Activated effector memory CD4-positive, alpha-beta T cell treated with anti-CD3 and anti-CD28 coated beads, Interleukin-2, amount 50 U/mL, for 16 hours (primary cell): ENCODE data around the gene ZNF19.

ENCODE experiments used
- DNase-seq: peaks from one replicate; pipeline ENCODE4 v3.0.0-alpha.2; 2020

The ZNF19 gene

GRCh38 chr16:71484006-71484893 is 4.9 kb downstream of the ZNF19 start:
- DNase-seq = peak; percentile 92

GRCh38 chr16:71482569-71482968 is 6.6 kb downstream of the ZNF19 start:
- no peak for DNase-seq

- DNase-seq = no peak
Observed at GRCh38 chr16:71480956-71481355, 8.2 kb downstream of the ZNF19 start.

GRCh38 chr16:71479420-71479819 is 9.7 kb downstream of the ZNF19 start:
- DNase-seq = no peak

- no peak for DNase-seq
Observed at GRCh38 chr16:71476457-71477124, 12.5 kb downstream of the ZNF19 start.

DNA sequence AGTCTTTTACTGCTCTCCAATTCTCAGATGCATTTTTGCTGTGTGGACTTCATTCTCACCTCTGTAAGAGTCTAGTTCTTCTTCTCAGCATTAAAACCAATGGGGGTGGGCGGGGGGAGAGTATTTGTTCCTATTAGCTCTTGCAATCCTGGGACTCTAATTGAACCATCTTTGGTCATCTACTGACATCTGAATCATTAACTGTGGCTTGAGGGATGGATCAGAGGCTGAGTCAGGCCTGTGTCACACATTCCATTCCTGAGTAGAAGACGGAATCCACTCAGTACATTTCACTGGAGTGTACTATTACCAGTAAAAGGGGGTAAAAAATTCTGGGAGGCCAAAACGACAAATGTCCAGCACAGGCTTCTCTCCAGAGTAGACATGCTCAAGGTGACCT is 14.3 kb downstream of the ZNF19 start:
- no peak for DNase-seq

DNA sequence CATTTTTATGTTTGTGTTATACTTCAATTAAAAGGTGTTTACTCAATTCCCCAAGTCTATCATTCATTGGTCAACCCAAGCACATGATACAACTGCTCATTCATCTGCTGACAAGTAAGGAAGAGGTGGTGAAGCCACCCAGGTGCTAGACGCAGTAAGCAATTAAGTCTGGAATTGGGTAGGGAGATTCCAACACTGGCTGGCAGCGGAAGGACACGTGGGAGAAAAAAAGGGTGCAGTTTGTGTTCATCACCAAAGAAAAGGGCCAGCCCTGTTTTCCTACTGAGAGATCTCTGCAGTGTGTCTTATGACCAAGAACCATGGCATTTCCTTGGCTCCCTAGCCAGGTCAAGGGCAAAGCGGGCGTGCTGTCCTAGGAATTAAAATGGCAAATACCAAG is 15.2 kb downstream of the ZNF19 start:
- no peak for DNase-seq

DNA sequence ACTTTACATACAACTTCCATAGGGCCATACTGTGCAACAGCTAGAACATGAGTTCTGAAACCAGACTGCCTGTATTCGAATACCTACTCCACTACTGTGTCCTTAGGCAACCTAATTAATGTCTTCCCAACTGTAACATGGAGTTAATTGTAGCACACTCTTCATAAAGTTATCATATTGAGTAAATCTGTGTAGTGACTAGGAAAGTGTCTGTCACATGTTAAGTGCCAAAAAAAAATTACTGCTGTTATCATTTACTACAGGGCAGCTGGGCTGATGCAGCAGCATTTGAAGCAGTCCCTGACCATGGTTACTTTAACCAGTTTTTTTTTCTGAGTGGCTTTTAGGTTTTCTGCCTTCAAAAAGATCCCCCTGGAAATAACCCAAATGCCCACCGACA is 16.2 kb downstream of the ZNF19 start:
- DNase-seq = no peak

- no peak for DNase-seq
Observed at GRCh38 chr16:71472051-71472450, 17.1 kb downstream of the ZNF19 start.

- peak; percentile 71 for DNase-seq
Observed at GRCh38 chr16:71467810-71468209, 21.3 kb downstream of the ZNF19 start.

GRCh38 chr16:71464231-71464630 is 24.9 kb downstream of the ZNF19 start:
- no peak for DNase-seq

- DNase-seq = peak; percentile 92
Observed at GRCh38 chr16:71461686-71462648, 27.2 kb downstream of the ZNF19 start, which contains the start of gene ZNF23. Gene ZNF23, minus strand, starts transcription at chr16:71462247. Its CDS starts 5,451 bp downstream, at chr16:71456796.

DNA sequence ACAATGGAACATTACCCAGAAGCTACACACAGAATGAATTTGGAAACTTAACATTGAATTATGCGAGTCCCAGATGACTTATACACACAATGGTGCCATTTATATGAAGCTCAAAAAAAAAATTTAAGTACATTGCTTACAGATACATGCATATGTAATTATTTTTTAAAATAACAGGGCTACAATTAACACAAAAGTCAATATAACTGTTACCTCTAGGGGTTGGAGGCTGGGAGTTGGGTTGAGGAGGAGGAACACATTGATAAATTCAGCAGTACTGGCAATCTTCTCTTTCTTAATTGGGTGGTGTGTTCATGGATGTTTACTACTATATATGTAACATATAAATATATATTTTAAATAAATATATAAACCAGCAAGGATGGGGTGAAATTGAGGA is 28.2 kb downstream of the ZNF19 start:
- DNase-seq = no peak

DNA sequence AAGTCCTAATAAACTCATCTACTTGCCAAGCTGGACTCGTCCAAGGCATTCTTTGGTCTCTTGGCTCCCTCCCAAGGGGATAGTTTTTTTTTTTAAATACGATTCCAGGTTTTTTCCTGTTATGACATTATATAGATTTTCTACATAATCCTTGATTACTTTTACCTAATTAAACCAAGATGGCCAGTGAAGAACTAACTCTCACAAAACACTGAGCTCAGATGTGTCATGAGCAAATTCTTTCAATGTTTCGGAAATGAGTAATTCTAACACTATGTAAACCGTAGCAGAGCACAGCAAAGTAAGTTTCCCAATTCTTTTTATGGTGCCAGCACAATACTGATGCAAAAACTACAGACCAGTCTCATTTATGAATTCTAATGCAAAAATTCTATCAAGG is 28.9 kb downstream of the ZNF19 start:
- no peak for DNase-seq

GRCh38 chr16:71459510-71459909 is 29.6 kb downstream of the ZNF19 start:
- no peak for DNase-seq

DNA sequence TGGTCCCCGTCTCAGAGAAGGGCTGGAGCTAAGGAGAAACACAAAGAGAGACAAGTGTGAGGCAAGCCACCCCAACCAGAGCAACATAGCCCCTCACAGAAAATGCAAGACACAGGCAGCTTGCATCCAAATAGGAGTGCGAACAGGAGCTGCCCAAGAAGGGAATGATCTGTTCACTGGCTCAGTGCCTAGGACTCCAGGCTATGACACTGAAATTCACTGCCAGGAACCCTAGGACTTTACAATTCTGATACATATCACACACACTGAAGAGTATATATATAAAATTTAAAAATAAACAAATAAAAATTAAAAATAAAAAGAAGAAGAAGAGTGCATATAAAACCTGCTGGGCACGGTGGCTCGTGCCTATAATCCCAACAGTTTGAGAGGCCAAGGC is 32.3 kb downstream of the ZNF19 start:
- DNase-seq = no peak

- no peak for DNase-seq
Observed at GRCh38 chr16:71453036-71453435, 36.1 kb downstream of the ZNF19 start.

GRCh38 chr16:71449020-71449419 is 40.1 kb downstream of the ZNF19 start:
- no peak for DNase-seq

DNA sequence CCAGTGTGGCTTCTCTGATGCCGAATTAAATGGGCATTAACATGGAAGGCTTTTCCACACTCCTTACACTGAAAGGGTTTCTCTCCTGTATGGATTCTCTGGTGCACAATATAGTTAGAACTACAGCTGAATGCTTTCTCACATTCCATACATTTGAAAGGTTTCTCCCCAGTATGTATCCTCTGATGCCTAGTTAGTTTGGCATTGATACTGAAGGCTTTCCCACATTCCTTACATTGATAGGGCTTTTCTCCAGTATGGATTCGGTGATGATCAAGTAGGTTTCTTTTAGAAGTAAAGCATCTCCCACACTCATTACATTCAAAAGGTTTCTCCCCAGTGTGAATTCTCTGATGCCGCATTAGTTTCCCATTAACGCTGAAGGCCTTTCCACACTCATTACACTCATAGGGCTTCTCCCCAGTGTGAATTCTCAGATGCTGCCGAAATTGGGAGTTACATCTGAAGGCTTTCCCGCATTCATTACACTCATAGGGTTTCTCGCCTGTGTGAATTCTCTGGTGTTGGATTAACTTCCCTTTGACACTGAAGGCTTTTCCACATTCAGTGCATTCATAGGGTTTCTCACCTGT is 40.8 kb downstream of the ZNF19 start:
- no peak for DNase-seq

DNA sequence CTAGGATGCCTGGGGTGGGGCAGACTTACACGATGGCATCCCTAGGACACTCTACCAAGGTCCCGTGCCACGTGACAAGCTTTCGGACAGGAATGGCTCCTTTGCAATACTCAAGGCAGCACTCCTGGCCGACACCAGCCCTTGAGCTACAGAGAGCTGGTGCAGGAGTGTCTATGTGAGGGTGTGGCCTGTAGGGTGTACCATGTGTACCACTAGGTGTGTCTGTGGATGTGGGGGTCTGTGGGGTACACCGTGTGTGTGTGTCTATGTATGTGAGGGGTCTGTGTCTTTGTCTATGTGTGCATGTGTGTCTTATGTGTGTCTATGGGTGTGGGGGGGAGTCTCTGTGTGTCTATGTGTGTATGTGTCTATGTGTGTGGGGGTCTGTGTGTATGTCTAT is 45.4 kb downstream of the ZNF19 start:
- DNase-seq = no peak

DNA sequence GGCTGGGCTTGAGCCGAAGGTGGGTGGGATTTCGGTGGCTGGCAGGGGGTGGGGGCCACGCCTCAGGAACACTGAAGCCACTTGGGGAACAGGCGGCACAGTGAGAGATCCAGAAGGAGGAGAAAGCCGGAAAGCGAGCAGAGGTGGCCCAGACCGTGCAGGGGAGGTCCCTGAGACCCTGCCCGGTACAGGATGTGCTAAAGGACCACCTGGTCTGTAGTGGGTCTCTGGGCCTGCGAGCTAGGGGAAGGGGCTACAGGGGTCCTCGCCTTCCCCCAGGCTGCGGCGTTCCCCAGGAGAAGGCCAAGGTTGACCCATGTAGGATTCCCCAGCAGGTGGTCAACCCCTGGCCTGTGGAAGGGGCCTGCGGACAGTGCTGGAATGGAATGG is 47.1 kb downstream of the ZNF19 start, which contains the start of gene TLE7:
TSS of gene TLE7 (minus strand) at position 4 of the 390 bp plus-strand sequence. CDS start 8,730 bp downstream, outside the sequence.
- DNase-seq = no peak

- peak; percentile 73 for DNase-seq
Observed at GRCh38 chr16:71441348-71442050, 47.6 kb downstream of the ZNF19 start.
